Naive B cell (primary cell): ENCODE data around the gene BRSK2. TPM values are rescaled to one million over a fixed set of nuclear protein-coding genes. Genes with fewer than 3 reads are reported as not detected.

Experiments used
- ATAC-seq, 2 donors: fragments of 150-1000 bp; cut with Tn5 transposase; 2 replicates each; pipeline ENCODE4 v1.10.0; 2021; ENCODE audit warnings: low read depth in 2 of 2, mild to moderate bottlenecking in 2 of 2, moderate library complexity in 2 of 2
- DNase-seq: peaks from one replicate; pipeline ENCODE4 v3.0.0; 2022
- H3K27ac Mint-ChIP-seq, 6 donors: one replicate each; pipeline ENCODE4 v1.8.0; 2020 to 2022; ENCODE audit warnings: mild to moderate bottlenecking in 6 of 6, mixed read lengths in 6 of 6, moderate library complexity in 5 of 6, inconsistent platforms in 2 of 6
- H3K27me3 Mint-ChIP-seq, 3 donors: one replicate each; pipeline ENCODE4 v1.8.0; 2021 to 2022; ENCODE audit warnings: mixed read lengths in 3 of 3, mild to moderate bottlenecking in 1 of 3
- H3K36me3 Mint-ChIP-seq, 2 donors: one replicate each; pipeline ENCODE4 v1.8.0; 2020 to 2022; ENCODE audit warnings: mixed read lengths in 2 of 2, inconsistent platforms in 1 of 2, mild to moderate bottlenecking in 1 of 2
- H3K4me1 Mint-ChIP-seq, 3 donors: one replicate each; pipeline ENCODE4 v1.8.0; 2020 to 2022; ENCODE audit warnings: mixed read lengths in 3 of 3, inconsistent platforms in 1 of 3, mild to moderate bottlenecking in 1 of 3, moderate library complexity in 1 of 3
- H3K4me3 Mint-ChIP-seq, 8 donors: one replicate each; pipeline ENCODE4 v1.8.0; 2020 to 2022; ENCODE audit warnings: mild to moderate bottlenecking in 8 of 8, mixed read lengths in 8 of 8, moderate library complexity in 8 of 8, inconsistent platforms in 2 of 8
- H3K9me3 Mint-ChIP-seq, 7 donors: one replicate each; pipeline ENCODE4 v1.8.0; 2020 to 2022; ENCODE audit warnings: mixed read lengths in 7 of 7, mild to moderate bottlenecking in 5 of 7, inconsistent platforms in 2 of 7, moderate library complexity in 1 of 7
- polyA plus RNA-seq, 6 donors: library from polyadenylated mRNA; unstranded; fragments of 300-500 nt; fragmentation: Illumina TruSeq; gene quantifications; one replicate each; pipeline ENCODE4 v1.2.3, GENCODE V29; 2021; ENCODE audit warnings: low read depth in 6 of 6

Gene BRSK2
- polyA plus RNA-seq, 6 donors from 2014 or later, result 0.10 TPM; not detected in 4

DNA sequence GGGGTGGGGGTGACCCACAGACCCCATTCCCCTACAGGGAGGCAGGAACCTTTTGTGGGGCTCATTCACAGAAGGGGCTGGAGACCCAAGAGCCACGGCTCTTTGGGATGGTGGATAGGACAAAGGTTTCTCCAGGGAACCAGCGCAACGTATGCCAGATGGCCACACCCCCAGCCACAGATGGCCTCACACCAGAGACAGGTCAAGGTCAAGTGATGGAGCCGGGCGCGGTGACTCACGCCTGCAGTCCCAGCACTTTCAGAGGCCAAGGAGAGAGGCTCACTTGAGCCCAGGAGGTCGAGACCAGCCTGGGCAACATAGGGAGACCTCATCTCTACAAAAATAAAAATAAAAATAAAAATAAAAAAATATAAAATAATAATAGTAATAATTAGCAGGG lies 17.1 kb upstream of the BRSK2 start:
- ATAC-seq (no peak), DNase-seq (no peak)
- Mint-ChIP-seq H3K4me3 (no peak overlapping the region), H3K27me3 (peaks cover 0 to 31% (median 23%) of the 10 kb centered on the region in 3 donors), H3K4me1 (no peaks in the 10 kb centered on the region), H3K27ac (no peak overlapping the region), H3K9me3 (peaks cover 0 to 3% (median under 1%) of the 10 kb centered on the region in 7 donors), H3K36me3 (no peaks in the 10 kb centered on the region)

DNA sequence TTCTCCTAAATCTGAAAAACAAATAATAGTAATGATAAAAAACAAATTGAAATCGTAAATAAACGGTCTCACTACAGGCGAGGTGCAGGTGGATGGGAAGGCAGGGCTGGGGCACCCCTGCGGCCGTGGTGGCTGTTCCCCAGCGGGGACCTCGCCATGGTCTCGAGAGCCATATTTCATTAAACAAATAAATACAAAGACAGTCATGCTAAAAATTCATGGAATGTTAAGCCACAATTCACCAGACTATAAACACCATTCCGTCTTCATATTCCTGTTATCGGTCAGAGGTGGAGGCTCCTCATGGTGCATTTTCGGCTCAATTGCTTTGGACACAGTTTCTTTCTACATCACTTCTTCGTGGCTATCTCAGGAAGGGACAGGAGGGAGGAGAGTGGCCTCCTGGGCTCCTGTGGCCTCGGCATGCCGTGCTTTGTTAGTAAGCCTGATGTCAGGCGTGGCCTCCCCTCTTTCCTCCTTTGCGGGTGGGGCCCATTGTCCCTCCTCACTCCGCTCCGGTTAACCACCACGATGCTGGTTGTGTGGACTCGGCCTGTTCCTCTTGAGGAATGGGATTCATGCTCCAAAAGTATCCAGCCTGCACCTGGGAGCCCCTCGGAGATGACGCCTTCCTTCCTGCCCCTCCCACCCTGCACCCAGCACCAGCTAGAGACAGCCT lies 16.1 kb upstream of the BRSK2 start:
- Mint-ChIP-seq H3K4me1 (no peaks in the 10 kb centered on the region), H3K27ac (no peak overlapping the region), H3K36me3 (no peaks in the 10 kb centered on the region), H3K9me3 (peaks cover 0 to 3% (median 0%) of the 10 kb centered on the region in 7 donors), H3K27me3 (peaks cover 0 to 31% (median 18%) of the 10 kb centered on the region in 3 donors), H3K4me3 (no peak overlapping the region)
- ATAC-seq (no peak), DNase-seq (no peak)

DNA sequence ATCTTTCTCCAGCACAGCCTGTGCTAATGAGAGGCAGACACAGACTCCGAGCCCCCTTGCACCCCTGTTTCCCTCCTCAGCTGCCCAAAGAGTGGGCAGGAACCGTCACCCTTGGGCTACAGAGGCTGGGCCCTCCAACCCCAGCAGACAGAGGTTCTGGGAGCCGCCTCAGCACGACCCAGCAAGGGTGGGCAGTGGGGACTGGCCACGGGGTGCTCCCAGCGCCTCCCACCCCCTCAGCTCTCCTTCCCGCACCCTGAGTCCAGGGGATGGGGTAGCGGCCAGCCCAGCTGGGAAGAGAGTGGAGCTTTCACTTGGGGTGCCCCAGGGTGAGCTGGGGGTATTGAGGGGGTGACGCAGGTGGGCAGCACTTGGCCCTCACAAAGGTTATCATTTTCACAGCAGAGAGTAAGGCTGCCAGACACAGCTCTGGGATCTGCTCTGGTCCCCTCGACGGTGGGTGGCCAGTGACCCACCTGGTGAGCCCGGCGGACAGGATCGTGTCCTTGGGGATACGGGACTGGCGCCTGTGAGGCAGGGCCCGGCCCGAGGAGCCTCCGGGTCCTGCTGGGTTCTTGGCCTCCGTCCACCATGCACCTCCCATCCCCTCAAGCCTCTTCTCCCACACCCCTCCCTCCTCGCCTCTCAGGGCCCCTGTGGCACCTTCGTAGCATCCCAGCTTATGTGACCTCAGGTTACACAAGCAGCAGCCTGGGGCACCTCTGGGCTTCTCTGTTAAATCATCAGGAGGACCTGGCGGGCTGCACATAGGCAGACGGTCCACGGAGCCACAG lies 14.4 kb upstream of the BRSK2 start:
- H3K36me3 Mint-ChIP-seq, result no peaks in the 10 kb centered on the region
- peaks cover 0 to 24% (median 8%) of the 10 kb centered on the region in 3 donors for H3K27me3 Mint-ChIP-seq
- ATAC-seq, result no peak
- H3K4me1 Mint-ChIP-seq, result no peaks in the 10 kb centered on the region
- peak overlapping the region in 1 of 6 donors; percentile 37 for H3K27ac Mint-ChIP-seq
- H3K4me3 Mint-ChIP-seq, result no peak overlapping the region
- H3K9me3 Mint-ChIP-seq, result peaks cover 0 to 8% (median 0%) of the 10 kb centered on the region in 7 donors
- no peak for DNase-seq

- Mint-ChIP-seq H3K4me1 (no peaks in the 10 kb centered on the region), H3K9me3 (peaks cover 0 to 8% (median 0%) of the 10 kb centered on the region in 7 donors), H3K27me3 (peaks cover 0 to 30% (median 8%) of the 10 kb centered on the region in 3 donors), H3K4me3 (peak overlapping the region in 1 of 8 donors; percentile 68), H3K27ac (no peak overlapping the region), H3K36me3 (no peaks in the 10 kb centered on the region)
- DNase-seq (no peak), ATAC-seq (no peak)
Measured at GRCh38 chr11:1375955-1376258, 13.8 kb upstream of the BRSK2 start.

GRCh38 chr11:1377231-1377780 lies 12.4 kb upstream of the BRSK2 start:
- Mint-ChIP-seq H3K9me3 (peaks cover 0 to 8% (median 0%) of the 10 kb centered on the region in 7 donors), H3K27ac (no peak overlapping the region), H3K4me1 (peaks cover 2 to 6% (median 2%) of the 10 kb centered on the region in 3 donors), H3K27me3 (peaks cover 0 to 31% (median 8%) of the 10 kb centered on the region in 3 donors), H3K36me3 (no peaks in the 10 kb centered on the region), H3K4me3 (peak overlapping the region in 1 of 8 donors; percentile 81)
- DNase-seq (no peak), ATAC-seq (no peak)

DNA sequence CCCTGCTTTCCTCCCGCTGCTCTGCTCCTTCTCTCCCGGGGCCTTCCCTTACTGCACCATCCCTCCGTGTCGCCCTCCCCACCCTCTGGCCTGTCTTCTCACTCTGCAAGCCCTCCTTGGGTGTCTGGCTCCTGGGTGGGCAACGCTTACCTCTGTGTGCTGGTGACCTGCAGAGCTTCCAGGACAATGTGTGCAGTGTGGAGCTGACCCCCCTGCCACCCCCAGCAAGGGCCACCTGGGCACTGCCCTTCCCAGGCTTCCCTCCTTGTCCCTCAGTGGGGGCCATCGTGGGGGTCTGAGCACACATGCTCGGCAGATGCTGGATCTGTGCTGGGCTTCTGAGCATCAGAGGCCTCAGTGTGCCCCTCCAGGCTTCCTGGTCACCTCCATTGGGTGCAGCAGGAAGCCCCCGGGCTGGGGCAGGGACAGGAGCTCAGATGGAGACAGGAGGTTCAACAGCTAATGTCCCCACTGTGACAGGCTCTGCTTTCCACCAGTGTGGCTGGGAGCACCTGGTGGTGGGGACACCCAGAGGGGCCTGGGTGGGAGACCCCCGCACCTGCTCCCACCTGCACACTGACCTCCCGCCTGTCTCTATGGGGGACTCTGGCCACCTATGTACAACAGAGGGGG lies 7.8 kb upstream of the BRSK2 start:
- peaks cover 0 to 17% (median 2%) of the 10 kb centered on the region in 3 donors for H3K27me3 Mint-ChIP-seq
- ATAC-seq (no peak), DNase-seq (no peak)
- peaks cover 0 to 8% (median 0%) of the 10 kb centered on the region in 7 donors for H3K9me3 Mint-ChIP-seq
- peak overlapping the region; percentile 69 to 97 (median 92) for H3K27ac Mint-ChIP-seq
- no peaks in the 10 kb centered on the region for H3K36me3 Mint-ChIP-seq
- peaks cover 7 to 23% (median 22%) of the 10 kb centered on the region in 3 donors for H3K4me1 Mint-ChIP-seq
- H3K4me3 Mint-ChIP-seq, result peak overlapping the region; percentile 52 to 92 (median 80)

DNA sequence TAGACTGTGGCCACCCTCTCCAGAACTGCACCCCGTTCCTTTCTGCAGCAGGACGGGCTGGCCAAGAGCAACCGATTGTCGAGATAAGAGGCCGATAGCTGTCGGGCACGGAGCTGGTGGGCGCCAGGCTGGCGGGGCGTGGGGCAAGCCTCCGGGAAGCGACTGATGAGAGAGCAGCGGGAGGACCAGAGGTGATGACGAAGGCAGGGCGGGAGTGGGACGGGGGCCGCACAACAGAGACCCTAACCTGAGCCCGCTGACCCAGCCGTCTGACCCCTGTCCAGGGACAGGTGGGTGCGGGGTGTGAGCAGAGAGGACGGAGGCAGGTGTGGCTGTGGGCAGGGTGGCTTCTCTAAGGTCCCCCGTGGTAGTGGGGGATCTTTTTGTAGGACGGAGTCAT lies 7.3 kb upstream of the BRSK2 start:
- H3K9me3 Mint-ChIP-seq, result peaks cover 0 to 8% (median 0%) of the 10 kb centered on the region in 7 donors
- H3K27ac Mint-ChIP-seq, result peak overlapping the region in 5 of 6 donors; percentile 85 to 97 (median 91)
- no peaks in the 10 kb centered on the region for H3K36me3 Mint-ChIP-seq
- ATAC-seq, result no peak
- H3K27me3 Mint-ChIP-seq, result peaks cover 3 to 17% (median 4%) of the 10 kb centered on the region in 3 donors
- H3K4me3 Mint-ChIP-seq, result peak overlapping the region; percentile 52 to 92 (median 80)
- peaks cover 8 to 23% (median 22%) of the 10 kb centered on the region in 3 donors for H3K4me1 Mint-ChIP-seq
- DNase-seq, result no peak

DNA sequence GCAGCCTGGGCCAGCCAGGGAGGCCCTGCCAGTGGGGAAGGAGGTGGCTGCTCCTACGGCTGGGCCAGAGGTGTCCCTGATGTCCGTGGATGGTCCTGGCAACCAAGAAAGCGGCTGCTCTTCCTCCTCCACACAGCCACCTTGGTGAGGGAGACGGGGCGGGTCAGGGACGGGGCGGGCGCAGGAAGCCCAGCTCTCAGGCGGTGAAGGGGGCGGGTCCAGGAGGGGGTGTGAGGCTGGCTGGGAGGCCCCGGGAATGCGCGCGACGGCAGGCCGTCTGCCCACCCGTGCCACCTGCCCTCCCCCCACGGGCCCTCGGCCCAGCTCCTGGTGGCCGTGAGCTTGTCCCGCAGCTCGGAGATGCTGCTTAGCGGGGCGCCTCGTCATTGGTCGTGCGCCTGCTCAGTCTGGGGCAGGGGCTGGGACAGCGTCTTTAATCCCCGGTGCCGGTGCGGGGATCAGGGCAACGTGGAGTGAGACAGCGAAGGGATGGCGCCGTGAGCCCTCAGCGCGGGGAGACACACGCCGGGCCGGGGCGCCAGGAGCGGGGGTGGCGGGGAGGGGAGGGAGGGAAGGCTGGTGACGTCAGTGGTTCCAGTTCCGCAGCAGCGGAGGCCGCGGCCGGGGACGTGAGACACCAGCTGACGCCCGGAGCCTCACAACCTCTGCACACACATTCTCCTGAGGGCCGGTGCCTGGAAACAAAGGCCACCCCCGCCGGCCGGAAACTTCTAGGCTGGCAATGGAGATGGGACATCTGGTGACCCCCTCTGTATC lies 6.7 kb upstream of the BRSK2 start:
- H3K4me3 Mint-ChIP-seq, result peak overlapping the region; percentile 79 to 92 (median 84)
- H3K36me3 Mint-ChIP-seq, result no peaks in the 10 kb centered on the region
- H3K27me3 Mint-ChIP-seq, result peaks cover 3 to 22% (median 8%) of the 10 kb centered on the region in 3 donors
- H3K9me3 Mint-ChIP-seq, result peaks cover 0 to 8% (median 0%) of the 10 kb centered on the region in 7 donors
- peak overlapping the region; percentile 44 to 97 (median 92) for H3K27ac Mint-ChIP-seq
- peak; percentile 80 for DNase-seq
- ATAC-seq, result peak; percentile 84 to 89
- H3K4me1 Mint-ChIP-seq, result peaks cover 11 to 23% (median 22%) of the 10 kb centered on the region in 3 donors

- Mint-ChIP-seq H3K9me3 (peaks cover 0 to 3% (median 0%) of the 10 kb centered on the region in 7 donors), H3K4me3 (peak overlapping the region in 7 of 8 donors; percentile 38 to 91 (median 62)), H3K27ac (peak overlapping the region in 5 of 6 donors; percentile 47 to 97 (median 58)), H3K36me3 (no peaks in the 10 kb centered on the region), H3K4me1 (peaks cover 11 to 23% (median 22%) of the 10 kb centered on the region in 3 donors), H3K27me3 (peaks cover 3 to 24% (median 8%) of the 10 kb centered on the region in 3 donors)
- ATAC-seq, result peak in 1 of 2 donors; percentile 21
- DNase-seq, result no peak
Measured at GRCh38 chr11:1384199-1384970, 5.3 kb upstream of the BRSK2 start.

DNA sequence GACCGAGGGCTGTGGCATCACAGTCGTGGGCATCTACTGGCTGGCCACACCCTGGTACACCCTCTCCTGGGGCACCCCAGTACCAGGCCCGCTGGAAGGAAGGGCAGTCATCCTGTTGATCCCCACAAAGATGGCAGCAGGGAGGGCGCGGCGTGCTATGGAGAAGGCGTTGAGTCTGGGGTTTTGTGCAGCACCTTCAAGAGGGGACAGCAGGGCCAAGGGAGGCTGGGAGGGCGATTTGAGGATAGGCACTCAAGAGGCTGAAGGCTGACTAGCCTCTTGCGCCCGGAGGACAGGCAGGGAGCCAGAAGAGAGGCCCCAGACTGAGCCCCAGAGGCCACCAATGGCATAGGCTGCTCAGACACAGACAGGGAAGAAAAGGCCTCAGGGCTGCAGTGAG lies 2.2 kb upstream of the BRSK2 start:
- Mint-ChIP-seq H3K27ac (peak overlapping the region in 2 of 6 donors; percentile 53), H3K4me1 (peaks cover 12 to 26% (median 21%) of the 10 kb centered on the region in 3 donors), H3K4me3 (peak overlapping the region; percentile 33 to 80 (median 57)), H3K36me3 (no peaks in the 10 kb centered on the region), H3K27me3 (peaks cover 9 to 32% (median 24%) of the 10 kb centered on the region in 3 donors), H3K9me3 (peaks cover 0 to 1% (median 0%) of the 10 kb centered on the region in 7 donors)
- no peak for ATAC-seq
- DNase-seq, result no peak

- no peak for DNase-seq
- Mint-ChIP-seq H3K27me3 (peaks cover 9 to 38% (median 30%) of the 10 kb centered on the region in 3 donors), H3K27ac (no peak overlapping the region), H3K4me3 (peak overlapping the region; percentile 33 to 86 (median 66)), H3K36me3 (no peaks in the 10 kb centered on the region), H3K9me3 (peaks cover 0 to 1% (median 0%) of the 10 kb centered on the region in 7 donors), H3K4me1 (peaks cover 9 to 20% (median 19%) of the 10 kb centered on the region in 3 donors)
- no peak for ATAC-seq
Measured at GRCh38 chr11:1387961-1388762, 1.6 kb upstream of the BRSK2 start.
